GM12873 (cell line): ENCODE results near the gene PCBP4.

ENCODE experiments used
- CTCF ChIP-seq: IDR thresholded peaks from 2 replicates; pipeline ENCODE4 v1.5.1; 2012; ENCODE audit warnings: low read depth, mild to moderate bottlenecking, moderate library complexity, low read length, control low read depth; ENCODE audit not compliant: insufficient read depth; ENCODE audit errors: missing control alignments

The PCBP4 gene

DNA sequence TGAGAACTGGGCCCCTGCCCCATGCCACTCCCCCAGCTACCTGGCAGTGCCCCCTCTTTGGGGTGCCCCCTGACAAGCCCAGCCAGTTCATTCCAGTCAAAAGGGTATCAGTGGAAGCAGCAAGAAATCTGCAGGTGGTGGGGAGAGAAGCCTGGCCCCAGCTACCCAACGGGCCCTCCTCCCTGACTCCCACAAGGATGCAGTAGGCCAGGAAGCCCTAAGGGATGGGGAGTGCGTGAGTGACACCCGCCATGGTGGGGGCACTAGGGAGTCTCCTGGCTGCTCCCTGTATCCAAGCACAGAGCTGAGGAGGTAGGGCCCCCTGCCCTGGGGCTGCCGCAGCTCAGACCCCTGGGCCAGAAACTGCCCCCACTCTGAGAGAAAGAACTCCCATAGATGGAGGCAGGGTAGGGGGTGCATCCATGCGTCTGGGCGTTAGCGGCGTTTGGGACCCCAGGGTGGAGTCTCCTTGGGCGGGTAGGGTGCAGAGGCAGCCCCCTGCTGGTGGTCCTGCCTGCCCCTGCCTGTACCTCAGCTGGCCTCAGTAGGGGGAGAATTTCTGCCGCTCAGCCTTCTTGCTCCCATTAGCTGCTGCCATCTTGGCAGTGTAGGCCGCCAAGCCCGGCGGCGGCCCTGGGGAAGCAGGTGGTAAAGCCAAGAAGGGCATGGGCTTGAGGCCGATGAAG lies 9.6 kb downstream of the PCBP4 start:
- no peak for TF ChIP-seq CTCF

DNA sequence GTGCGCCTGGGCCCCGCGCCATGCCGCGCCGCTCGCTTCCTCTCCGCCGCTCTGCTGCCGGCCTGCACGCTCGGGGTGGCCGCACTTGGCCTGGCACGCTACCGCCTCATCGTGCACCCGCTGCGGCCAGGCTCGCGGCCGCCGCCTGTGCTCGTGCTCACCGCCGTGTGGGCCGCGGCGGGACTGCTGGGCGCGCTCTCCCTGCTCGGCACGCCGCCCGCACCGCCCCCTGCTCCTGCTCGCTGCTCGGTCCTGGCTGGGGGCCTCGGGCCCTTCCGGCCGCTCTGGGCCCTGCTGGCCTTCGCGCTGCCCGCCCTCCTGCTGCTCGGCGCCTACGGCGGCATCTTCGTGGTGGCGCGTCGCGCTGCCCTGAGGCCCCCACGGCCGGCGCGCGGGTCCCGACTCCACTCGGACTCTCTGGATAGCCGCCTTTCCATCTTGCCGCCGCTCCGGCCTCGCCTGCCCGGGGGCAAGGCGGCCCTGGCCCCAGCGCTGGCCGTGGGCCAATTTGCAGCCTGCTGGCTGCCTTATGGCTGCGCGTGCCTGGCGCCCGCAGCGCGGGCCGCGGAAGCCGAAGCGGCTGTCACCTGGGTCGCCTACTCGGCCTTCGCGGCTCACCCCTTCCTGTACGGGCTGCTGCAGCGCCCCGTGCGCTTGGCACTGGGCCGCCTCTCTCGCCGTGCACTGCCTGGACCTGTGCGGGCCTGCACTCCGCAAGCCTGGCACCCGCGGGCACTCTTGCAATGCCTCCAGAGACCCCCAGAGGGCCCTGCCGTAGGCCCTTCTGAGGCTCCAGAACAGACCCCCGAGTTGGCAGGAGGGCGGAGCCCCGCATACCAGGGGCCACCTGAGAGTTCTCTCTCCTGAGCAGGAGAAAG lies 11.1 kb downstream of the PCBP4 start:
- peak; percentile 53 for TF ChIP-seq CTCF

GRCh38 chr3:51955175-51955892 lies 11.9 kb downstream of the PCBP4 start, which contains the start of gene GPR62:
Gene GPR62, plus strand, starts transcription at chr3:51955381. Its CDS starts 272 bp downstream, at chr3:51955653.
- no peak for TF ChIP-seq CTCF

DNA sequence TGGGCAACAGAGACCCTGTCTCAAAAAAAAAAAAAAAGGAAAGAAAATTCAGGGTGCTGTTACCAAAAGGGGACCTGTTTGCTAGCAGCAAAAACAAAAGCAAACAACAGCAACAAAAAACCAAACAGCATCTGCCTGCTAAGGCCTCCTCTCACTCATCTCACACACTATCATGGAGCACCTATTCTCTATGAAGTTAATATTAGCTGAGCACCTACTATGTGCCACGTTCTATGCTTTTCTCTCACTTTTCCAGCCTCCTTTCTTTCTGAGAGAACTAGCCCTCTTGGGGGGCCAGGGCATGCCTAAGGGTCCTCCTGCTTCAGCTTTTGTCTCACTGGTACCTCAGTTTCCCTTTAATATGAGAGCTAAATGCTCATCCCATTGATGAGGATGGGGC lies 12.5 kb downstream of the PCBP4 start:
- TF ChIP-seq CTCF = no peak

- no peak for TF ChIP-seq CTCF
Observed at GRCh38 chr3:51954105-51954504, 13.1 kb downstream of the PCBP4 start.

DNA sequence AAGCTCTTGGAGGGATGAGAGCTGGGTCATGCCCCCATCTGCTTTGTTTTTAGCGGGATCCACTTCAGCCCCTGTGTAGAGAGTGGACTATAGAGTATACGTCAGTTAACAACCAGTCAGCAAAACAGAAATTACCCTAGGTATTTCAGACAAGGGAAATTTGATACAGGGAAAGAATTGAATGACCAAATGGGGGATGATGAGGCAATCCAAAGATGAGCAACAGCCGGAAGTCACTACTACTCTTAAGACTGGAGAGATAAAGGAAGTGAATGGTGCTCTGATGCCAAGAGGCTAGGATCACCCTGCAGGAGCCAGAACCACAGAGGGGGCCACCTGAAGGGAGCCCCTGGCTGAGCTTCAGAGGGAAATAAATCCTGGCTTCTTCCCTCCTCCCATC lies 13.8 kb downstream of the PCBP4 start:
- no peak for TF ChIP-seq CTCF

DNA sequence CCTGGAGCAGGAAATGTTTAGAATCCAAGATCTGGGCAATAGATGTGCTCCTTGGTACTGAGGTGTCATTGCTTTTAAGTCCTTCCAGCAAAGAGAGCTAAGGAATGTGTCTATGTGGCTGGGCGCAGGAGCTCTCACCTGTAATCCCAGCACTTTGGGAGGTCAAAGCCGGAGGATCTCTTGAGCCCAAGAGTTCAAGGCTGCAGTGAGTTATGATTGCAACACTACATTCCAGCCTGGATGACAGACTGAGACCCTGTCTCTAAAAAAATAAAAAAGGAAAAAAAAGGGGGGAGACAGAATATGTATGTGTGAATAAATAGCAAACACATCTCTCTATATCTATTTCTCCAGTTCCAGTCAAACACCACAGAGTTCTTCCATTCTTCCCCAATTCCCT lies 16.4 kb downstream of the PCBP4 start:
- TF ChIP-seq CTCF = no peak
